HepG2 (cell line): ENCODE measurements around the gene ADGRL2.

Source experiments
- ATF2 ChIP-seq: sonication (generic); formaldehyde crosslinking; IDR thresholded peaks from 2 replicates; pipeline ENCODE4 v1.4.0; 2020; ENCODE audit warnings: missing genetic modification reagents
- CREBL2 ChIP-seq: sonication (generic); formaldehyde crosslinking; IDR thresholded peaks from 2 replicates; pipeline ENCODE4 v1.8.1; 2023; ENCODE audit warnings: missing genetic modification reagents, mild to moderate bottlenecking, borderline replicate concordance
- EZH2 ChIP-seq: conservative IDR thresholded peaks from 2 replicates; pipeline ENCODE4 v1.6.1; 2012; ENCODE audit warnings: mild to moderate bottlenecking, low read depth, low read length, moderate library complexity
- JUNB ChIP-seq: sonication (generic); formaldehyde crosslinking; IDR thresholded peaks from 2 replicates; pipeline ENCODE4 v1.8.0; 2022; ENCODE audit warnings: missing genetic modification reagents, mild to moderate bottlenecking, borderline replicate concordance
- MAX ChIP-seq: IDR thresholded peaks from 2 replicates; pipeline ENCODE4 v1.6.1; 2012; ENCODE audit warnings: inconsistent platforms
- MXD1 ChIP-seq: sonication (generic); formaldehyde crosslinking; IDR thresholded peaks from 2 replicates; pipeline ENCODE4 v1.4.0; 2020; ENCODE audit warnings: mild to moderate bottlenecking, missing genetic modification reagents
- REST ChIP-seq, 2 experiments: IDR thresholded peaks; 2 replicates each; pipeline ENCODE4 v1.6.1; 2011 to 2012; ENCODE audit warnings: low read length in 2 of 2, borderline replicate concordance in 1 of 2, low read depth in 1 of 2, mild to moderate bottlenecking in 1 of 2, moderate library complexity in 1 of 2
- SETDB1 ChIP-seq: sonication (generic); formaldehyde crosslinking; IDR thresholded peaks from 2 replicates; pipeline ENCODE4 v1.5.1; 2020; ENCODE audit warnings: missing genetic modification reagents, mild to moderate bottlenecking, borderline replicate concordance
- SRF ChIP-seq: IDR thresholded peaks from 2 replicates; pipeline ENCODE4 v1.6.1; 2011; ENCODE audit warnings: mild to moderate bottlenecking, low read depth, low read length, moderate library complexity
- ZNF224 ChIP-seq: sonication (generic); formaldehyde crosslinking; IDR thresholded peaks from 2 replicates; pipeline ENCODE4 v1.5.0; 2020; ENCODE audit warnings: mild to moderate bottlenecking, missing genetic modification reagents
- ZNF292 ChIP-seq: sonication (generic); formaldehyde crosslinking; IDR thresholded peaks from 2 replicates; pipeline ENCODE4 v1.8.1; 2022; ENCODE audit warnings: mild to moderate bottlenecking, low read depth, missing genetic modification reagents, borderline replicate concordance
- ZNF678 ChIP-seq: sonication (generic); formaldehyde crosslinking; IDR thresholded peaks from 2 replicates; pipeline ENCODE4 v1.4.0; 2020; ENCODE audit warnings: mild to moderate bottlenecking, missing genetic modification reagents

GRCh38 chr1:81869307-81869706 lies 68.6 kb downstream of the ADGRL2 start:
- no peak for TF ChIP-seq ZNF224 (CRISPR knock-in tag)
- TF ChIP-seq ZNF678 (CRISPR knock-in tag), result no peak
- TF ChIP-seq ZNF292, result no peak
- no peak for TF ChIP-seq MAX
- no peak for TF ChIP-seq SETDB1 (CRISPR knock-in tag)
- TF ChIP-seq MXD1, result no peak
- no peak for TF ChIP-seq JUNB (CRISPR knock-in tag)
- TF ChIP-seq EZH2, result no peak
- no peak for TF ChIP-seq SRF
- no peak for TF ChIP-seq REST (IDR thresholded peaks at IDR 0.05; ENCODE audit: borderline replicate concordance in 1 of 2, low read depth in 1 of 2, low read length in 2 of 2)
- TF ChIP-seq ATF2, result no peak
- no peak for TF ChIP-seq CREBL2 (CRISPR knock-in tag)
